Measurements from ENCODE around the gene PCSK1N.

The PCSK1N gene

GRCh38 chrX:48791063-48791820, 44.2 kb downstream of the PCSK1N start:
- no peak for DNase-seq (ENCODE audit: low read depth in 3 of 3, low spot score in 1 of 3)

- DNase-seq (ENCODE audit: low read depth in 3 of 3, low spot score in 1 of 3), result no peak
Measured at GRCh38 chrX:48790477-48790876, 44.9 kb downstream of the PCSK1N start.

DNA sequence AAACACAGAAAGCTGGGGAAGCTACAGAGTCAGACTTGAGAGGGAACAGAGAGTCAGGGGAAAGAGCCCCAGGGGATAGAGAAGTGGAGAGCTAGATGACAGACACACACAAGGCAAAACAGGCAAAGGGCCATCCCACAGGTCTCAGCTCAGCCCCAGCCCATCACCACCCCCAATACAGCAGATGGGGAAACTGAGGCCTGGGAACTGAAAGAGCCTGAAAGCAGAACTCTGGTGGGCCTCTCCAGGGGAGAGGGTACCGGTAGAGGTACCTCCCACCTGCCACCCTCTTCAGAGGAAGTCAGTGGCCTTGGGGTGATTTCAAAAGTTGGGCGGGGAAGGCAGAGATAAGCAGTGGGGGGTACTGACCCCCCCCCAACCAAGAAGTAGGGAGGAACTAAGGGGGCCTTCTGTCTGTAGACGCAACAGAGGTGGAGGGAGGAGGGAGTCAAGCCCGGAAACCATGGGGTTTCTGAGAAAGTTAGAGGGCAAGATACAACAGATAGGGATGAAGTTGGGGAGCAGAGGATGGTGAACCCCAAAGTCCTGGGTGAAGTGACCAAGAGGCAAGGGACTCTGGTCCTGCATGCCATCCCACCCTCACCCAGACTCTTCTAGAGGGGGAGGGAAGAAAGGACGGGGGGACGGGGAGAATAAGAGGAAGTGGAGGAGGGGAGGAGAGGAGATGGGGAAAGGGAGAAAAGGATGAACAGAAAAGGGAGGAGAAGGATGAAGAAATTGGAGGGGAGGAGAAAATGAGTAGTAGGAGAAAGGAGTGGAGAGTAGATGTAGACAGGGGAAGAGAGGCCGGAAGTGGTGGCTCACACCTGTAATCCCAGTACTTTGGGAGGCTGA, 45.8 kb downstream of the PCSK1N start:
- DNase-seq (ENCODE audit: low read depth in 3 of 3, low spot score in 1 of 3), result no peak

DNA sequence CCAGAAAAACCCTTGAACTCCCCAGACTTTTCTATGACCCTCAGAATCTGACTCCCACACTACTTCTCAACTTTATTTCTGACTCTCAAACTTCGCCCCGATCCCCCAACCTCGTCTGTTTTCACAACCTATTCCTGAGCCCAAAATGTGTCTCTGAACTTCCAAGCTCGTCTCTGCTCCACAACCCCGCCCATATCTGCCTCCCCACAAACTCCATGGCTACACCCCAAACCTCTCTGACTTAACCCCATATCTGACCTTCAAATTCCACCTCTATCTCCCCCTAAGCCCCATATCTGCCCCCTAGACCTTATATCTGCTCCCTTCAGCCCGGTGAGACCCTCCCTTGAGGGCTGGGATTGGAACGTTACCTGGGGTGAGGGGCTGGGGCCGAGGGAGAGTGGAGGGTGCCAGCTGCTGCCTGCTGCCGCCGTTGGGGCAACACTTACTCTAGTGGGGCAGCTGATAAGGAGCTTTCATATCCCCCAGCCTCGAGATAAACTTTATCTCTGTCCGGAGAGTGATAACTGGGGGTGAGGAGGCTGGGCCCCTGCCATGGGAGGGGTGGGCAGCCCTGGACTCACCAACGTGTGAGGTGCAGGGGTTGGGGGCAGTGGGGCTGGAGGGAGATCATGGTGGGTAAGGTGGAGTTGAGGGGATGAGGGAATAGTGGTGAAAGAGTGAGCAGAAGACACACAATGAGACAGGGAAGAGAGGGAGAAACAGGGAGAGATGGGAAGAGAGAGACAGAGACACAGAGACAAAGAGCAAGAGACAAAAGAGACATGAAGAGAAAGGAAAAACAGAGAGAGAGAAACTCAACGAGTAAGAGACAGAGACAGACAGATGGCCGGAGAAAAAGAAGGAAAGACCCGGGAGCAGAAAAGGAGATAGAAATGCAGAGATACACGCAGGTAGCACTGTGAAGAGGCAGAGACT, 47.6 kb downstream of the PCSK1N start:
- DNase-seq (ENCODE audit: low read depth in 3 of 3, low spot score in 1 of 3), result no peak

GRCh38 chrX:48786825-48787504, 48.4 kb downstream of the PCSK1N start:
- DNase-seq (ENCODE audit: low read depth in 3 of 3, low spot score in 1 of 3), result no peak

DNA sequence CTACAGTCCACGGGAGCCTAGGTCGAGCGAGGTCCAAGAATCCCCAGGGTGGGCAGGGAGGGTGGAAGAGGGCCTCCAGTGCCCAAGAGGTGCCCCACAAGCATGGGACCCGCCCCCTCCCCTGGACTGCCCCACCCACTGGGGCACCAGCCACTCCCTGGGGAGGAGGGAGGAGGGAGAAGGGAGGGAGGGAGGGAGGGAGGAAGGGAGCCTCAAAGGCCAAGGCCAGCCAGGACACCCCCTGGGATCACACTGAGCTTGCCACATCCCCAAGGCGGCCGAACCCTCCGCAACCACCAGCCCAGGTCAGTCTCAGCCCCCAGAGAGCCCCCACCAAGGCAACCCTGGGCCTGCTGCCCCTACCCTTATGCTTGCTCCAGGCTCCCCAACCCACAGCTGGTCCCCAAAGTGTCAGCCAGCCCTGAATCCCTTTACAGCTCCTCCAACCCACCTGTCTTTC, 49.0 kb downstream of the PCSK1N start, which contains the start of gene GATA1:
GATA1 (plus strand) TSS at position 250 of the 460 bp plus-strand sequence. CDS start 4,520 bp downstream, outside the sequence.
- DNase-seq (ENCODE audit: low read depth in 3 of 3, low spot score in 1 of 3), result no peak

- no peak for DNase-seq (ENCODE audit: low read depth in 3 of 3, low spot score in 1 of 3)
Measured at GRCh38 chrX:48785540-48786214, 49.7 kb downstream of the PCSK1N start.

- no peak for DNase-seq (ENCODE audit: low read depth in 3 of 3, low spot score in 1 of 3)
Measured at GRCh38 chrX:48785186-48785539, 50.2 kb downstream of the PCSK1N start.

- DNase-seq (ENCODE audit: low read depth in 3 of 3, low spot score in 1 of 3), result no peak
Measured at GRCh38 chrX:48784726-48785125, 50.7 kb downstream of the PCSK1N start.

DNA sequence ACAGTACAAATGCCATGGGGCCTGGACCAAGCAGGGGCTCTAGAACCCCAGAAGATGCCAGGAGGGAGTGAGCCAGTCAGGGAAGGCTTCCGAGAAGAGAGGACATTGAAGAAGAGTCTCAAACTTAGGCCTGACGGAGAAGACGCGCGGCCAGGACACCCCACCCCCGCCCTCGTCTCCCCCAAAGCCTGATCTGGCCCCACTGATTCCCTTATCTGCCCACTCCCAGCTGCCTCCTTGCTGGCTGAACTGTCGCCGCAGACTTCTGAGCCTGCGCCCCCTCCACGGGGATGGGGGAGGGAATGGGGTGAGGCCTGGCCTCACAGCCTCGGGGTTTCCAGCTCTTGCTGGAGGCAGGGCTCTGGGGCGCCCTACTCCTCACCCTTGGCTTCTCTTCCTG, 52.6 kb downstream of the PCSK1N start:
- no peak for DNase-seq (ENCODE audit: low read depth in 3 of 3, low spot score in 1 of 3)

DNA sequence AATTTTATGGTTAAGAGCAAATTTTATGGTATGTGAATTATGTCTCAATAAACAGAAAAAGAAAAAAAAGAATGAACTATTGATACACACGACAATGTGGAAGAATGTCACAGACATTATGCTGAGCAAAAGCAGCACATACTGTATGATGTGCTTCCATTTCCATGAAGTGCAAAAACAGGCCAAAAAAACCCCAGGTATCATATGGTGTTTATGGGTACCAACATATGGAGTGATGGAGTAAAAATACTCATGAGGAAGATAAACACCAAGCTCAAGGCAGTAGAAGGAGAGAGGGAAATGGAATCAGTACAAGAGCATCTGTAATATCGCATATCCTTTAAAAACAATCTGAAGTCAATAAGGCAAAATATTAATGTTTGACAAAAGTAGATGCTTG, 53.2 kb downstream of the PCSK1N start:
- DNase-seq (ENCODE audit: low read depth in 3 of 3, low spot score in 1 of 3), result no peak

DNA sequence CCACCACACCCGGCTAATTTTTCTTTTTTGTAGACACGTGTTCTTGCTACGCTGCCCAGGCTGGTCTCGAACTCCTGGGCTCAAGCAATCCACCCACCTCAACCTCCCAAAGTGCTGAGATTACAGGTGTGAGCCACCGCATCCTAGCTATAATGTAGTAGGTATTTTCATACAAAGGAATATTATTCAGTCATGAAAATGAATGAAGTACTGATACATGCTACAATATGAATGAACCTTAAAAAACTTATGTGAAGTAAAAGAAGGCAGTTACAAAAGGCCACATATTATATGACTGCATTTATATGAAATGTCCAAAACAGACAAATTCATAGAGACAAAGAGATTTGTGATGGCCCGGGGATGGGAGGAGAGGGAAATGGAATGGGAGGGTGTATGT, 53.7 kb downstream of the PCSK1N start:
- no peak for DNase-seq (ENCODE audit: low read depth in 3 of 3, low spot score in 1 of 3)

Data from stimulated activated CD4-positive, alpha-beta T cell treated with anti-CD3 and anti-CD28 coated beads, TNF-alpha, amount 100 ng/mL, for 1 hour (primary cell).